Stimulated activated CD8-positive, alpha-beta memory T cell treated with anti-CD3 and anti-CD28 coated beads, Interleukin-15, amount 100 ng/mL, for 48 hours (primary cell): ENCODE results near the gene TFAP2D.
A peak's percentile ranks its signal among the peaks of the same experiment; 100 is the strongest.

Source experiments
- DNase-seq, 2 donors: peaks; one replicate each; pipeline ENCODE4 v3.0.0-alpha.2; 2020; ENCODE audit warnings: low read depth in 2 of 2

Gene TFAP2D

GRCh38 chr6:50720623-50721022 lies 7.3 kb downstream of the TFAP2D start:
- DNase-seq, result no peak

- DNase-seq, result no peak
Measured at GRCh38 chr6:50721978-50722377, 8.7 kb downstream of the TFAP2D start.

- no peak for DNase-seq
Measured at GRCh38 chr6:50722829-50723554, 9.7 kb downstream of the TFAP2D start.

GRCh38 chr6:50724381-50725124 lies 11.2 kb downstream of the TFAP2D start:
- no peak for DNase-seq

- DNase-seq, result no peak
Measured at GRCh38 chr6:50734488-50734887, 21.2 kb downstream of the TFAP2D start.

DNA sequence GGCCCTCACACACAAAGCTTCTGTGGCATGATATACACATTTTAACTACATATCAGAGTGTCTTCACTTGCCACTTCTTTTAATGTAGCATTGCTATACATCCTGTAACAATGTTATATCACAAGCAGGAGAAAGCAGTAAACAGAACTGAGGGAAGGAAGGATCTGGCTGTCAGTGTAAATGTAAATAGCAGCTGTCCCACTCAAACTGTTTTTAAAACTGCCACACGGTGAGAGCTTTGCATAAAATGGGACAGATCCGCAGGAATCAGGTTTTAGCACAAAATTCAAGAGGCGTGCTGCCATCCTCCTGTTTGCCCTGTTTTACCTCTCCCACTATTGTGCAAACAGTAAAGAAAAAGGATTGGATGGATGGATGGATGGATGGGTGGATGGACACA lies 28.8 kb downstream of the TFAP2D start:
- DNase-seq, result no peak

DNA sequence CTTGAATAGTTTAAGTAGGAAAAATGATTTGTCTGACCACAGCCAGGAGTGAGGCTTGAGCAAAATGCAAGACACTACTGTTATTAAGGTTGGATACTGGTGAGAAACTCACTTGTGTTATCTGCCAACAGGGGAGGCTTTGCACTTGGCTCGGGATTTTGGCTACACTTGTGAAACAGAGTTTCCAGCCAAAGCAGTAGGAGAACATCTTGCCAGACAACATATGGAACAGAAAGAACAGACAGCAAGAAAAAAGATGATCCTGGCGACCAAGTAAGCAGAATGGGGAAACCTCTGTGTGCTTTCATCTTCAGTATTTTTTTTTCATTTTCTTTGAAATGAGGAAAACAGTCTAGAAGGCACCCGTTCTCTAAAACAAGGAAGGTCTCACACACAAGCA lies 31.6 kb downstream of the TFAP2D start:
- DNase-seq, result no peak

DNA sequence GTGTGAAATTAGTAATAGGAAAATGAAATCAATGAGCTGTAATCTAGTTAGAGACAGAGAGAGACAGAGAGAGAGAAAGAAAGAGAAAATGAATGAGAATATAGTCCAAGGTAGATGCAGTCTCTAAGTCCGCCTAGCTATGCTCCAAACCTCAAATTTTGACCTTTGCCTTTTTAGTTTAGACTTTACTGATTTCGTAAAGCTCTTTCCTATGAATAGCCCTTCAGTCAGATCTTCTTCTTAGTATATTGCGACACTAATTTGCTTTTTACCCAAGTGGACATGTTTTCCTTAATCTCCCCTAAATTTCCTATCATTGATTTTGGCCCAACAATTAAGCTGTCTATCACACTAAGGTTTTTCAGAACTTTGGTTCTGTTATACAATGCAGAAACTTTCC lies 49.5 kb downstream of the TFAP2D start:
- DNase-seq, result no peak

DNA sequence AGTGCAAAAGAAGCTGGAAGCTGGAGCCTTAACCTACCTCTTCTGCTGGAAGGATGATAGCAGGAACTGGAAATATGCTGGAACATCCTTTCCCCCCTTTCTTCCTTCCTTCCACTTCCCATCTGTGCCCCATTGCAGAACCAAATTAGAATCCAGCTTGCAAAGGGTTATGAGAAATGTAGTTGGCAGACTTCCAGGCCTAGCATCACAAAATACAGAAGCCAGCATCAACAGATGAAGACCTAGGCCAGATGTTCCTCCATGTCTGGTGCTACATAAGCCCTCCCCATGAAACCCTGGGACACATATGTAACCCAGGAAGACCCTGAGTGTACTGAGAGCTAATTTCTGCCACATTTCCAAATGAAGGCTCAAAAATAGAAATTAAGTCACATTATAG lies 65.4 kb downstream of the TFAP2D start:
- DNase-seq, result no peak

GRCh38 chr6:50780382-50780781 lies 67.1 kb downstream of the TFAP2D start:
- no peak for DNase-seq

- DNase-seq, result no peak
Measured at GRCh38 chr6:50785921-50786320, 72.6 kb downstream of the TFAP2D start.

GRCh38 chr6:50791900-50792508 lies 78.7 kb downstream of the TFAP2D start:
- no peak for DNase-seq

GRCh38 chr6:50792771-50793170 lies 79.4 kb downstream of the TFAP2D start:
- no peak for DNase-seq

GRCh38 chr6:50795574-50795973 lies 82.2 kb downstream of the TFAP2D start:
- no peak for DNase-seq

- DNase-seq, result no peak
Measured at GRCh38 chr6:50804283-50804682, 91.0 kb downstream of the TFAP2D start.

DNA sequence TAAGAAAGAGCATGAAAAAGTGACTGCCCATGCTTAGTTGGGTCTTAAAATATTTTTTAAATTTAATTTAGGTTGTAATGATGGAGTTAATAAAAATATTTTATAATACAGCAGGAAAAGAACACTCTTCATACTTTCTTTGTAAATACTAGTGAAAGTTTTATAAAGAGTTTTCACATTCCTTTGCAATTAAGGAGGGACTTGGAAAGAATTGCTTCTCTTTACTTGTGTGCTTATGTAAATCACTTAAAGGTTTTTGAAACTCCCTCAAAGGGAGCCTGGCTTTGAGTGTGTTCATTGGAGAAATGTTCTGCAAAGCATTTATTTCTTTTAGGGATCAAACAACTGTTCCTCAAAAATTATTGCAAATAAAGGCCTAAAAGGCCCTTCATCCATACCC lies 93.7 kb downstream of the TFAP2D start:
- no peak for DNase-seq

GRCh38 chr6:50815436-50816114 lies 102.2 kb downstream of the TFAP2D start:
- no peak for DNase-seq

DNA sequence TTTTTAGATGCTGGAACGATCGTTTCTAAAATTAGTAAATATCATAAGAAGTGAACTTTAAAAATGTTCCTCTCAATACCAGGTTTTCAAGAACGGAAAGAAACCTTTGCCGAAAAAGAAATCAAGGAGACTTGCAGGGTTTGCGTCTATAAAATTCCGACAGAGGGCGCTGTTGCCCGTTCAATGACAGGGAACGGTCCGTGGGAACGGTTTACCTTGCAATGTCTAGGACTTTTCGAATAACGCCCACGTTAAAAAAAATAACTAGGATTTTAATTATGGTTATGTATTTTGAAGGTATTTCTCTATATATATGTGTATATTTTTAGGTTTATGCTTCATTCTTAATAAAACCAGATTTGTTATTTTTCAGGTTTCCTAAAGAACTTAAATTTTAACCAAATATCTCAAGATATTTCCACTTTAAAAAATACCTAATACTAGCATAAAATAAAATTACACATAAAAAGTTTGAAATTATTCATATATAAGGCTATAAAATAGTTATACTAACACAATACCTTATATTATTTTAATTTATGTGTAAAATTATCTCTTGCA lies 102.9 kb downstream of the TFAP2D start:
- peak; percentile 22 to 40 for DNase-seq

DNA sequence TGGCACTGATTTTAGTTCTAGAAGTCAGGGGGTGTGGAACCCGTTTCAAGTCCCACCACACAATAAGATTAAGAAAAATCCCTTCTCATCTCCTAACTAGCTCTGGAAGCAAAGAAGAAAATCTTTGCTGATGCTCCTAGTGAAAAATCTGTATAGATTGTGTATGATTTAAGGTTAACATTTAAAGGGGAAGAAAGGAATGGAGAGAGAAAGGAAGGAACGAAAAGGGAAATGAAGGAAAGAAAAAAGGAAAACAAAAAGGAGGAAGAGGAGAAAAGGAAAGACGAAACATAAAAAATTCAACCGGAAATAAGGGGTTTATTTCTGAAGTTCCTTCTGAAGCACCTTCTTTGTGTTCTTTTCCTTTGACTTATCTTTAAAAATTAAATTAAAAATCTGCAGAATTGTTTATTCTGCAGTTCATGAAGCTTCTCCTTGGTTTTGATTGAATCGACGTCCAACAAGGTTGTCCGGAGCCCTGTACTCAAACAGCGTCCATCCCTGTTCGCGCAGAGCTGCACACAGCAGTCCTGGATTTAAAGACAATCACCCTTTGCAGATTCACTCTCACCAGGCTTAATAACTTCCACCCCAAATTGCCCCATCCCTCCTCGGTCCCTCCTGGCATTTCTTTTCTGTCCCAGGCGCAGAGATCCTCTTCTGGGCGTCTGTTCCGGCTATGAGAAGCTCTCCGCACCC lies 103.8 kb downstream of the TFAP2D start:
- no peak for DNase-seq

GRCh38 chr6:50817646-50817950 lies 104.3 kb downstream of the TFAP2D start:
- DNase-seq, result no peak

- DNase-seq, result no peak
Measured at GRCh38 chr6:50818020-50818419, 104.7 kb downstream of the TFAP2D start.

DNA sequence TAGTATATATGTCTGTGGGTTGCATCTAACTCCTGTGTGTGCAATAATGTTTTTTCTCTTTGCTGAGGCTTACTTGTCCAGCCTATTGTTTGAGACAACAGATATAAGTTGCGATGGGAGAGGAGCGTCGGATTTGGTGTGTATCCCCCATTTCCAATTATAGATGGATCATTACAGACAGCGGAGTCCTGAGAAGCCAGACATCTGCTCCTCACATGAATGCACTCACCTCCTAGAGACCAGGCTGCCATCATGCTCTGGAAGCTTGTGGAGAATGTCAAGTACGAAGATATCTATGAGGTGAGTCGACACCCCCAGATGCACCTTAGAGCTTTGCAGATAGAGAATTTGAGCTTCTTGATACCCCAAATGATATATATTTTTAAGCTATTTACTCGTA lies 105.3 kb downstream of the TFAP2D start, which contains the start of gene TFAP2B:
TSS of gene TFAP2B (plus strand) at position 199 of the 400 bp plus-strand sequence. CDS start at position 220, 21 bp downstream.
- DNase-seq, result no peak
